ENCODE results near the gene YY2.
"Not testable (repeated sequence)": the region's sequence is repeated elsewhere in the genome, so short reads cannot be mapped to it uniquely, and the experiment has no call there.

YY2 gene

DNA sequence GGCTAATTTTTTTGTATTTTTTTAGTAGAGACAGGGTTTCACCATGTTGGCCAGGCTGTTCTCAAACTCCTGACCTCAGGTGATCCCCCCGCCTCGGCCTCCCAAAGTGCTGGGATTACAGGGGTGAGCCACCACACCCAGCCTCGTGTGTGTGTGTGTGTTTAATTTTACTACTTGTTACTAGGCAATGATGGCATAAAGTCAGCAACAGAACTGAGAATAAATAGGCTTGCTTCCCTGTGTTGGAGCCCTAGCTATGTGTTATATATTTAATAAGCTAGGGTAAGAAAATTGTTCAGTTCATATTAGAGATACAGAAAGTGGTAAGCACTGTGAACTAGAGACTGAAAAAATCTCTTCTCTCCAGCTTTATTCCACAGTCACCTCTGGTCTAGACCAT lies 18.4 kb downstream of the YY2 start:
- not testable (repeated sequence) for DNase-seq (ENCODE audit: low read depth in 2 of 2)

DNA sequence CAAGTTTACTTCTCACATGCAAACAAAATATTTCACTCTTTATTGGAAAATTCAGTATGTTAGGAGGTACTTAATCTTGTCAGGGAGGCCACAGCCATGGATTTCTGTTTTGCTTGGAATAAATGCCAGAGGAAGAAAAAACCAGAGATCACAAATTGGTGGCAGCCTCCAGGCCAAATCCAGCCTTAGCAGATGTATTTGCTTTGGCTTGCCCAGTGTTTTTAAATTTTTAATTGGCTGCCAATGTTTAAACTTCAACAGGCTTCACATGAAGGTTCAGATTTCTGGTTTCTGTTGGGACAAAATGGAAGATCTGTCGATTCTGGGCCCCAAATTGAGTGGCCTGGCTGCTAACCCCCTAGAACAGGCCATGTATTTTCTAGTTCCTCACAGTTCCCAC lies 19.2 kb downstream of the YY2 start:
- no peak for DNase-seq (ENCODE audit: low read depth in 2 of 2)

- no peak for DNase-seq (ENCODE audit: low read depth in 2 of 2)
These were observed 26.2 kb downstream of the YY2 start for GRCh38 chrX:21881881-21882574.

- DNase-seq (ENCODE audit: low read depth in 2 of 2), result no peak
These were observed 27.5 kb downstream of the YY2 start for GRCh38 chrX:21883258-21883657.

GRCh38 chrX:21885568-21885967 lies 29.8 kb downstream of the YY2 start:
- no peak for DNase-seq (ENCODE audit: low read depth in 2 of 2)

- no peak for DNase-seq (ENCODE audit: low read depth in 2 of 2)
These were observed 49.5 kb downstream of the YY2 start for GRCh38 chrX:21905313-21905712.

DNA sequence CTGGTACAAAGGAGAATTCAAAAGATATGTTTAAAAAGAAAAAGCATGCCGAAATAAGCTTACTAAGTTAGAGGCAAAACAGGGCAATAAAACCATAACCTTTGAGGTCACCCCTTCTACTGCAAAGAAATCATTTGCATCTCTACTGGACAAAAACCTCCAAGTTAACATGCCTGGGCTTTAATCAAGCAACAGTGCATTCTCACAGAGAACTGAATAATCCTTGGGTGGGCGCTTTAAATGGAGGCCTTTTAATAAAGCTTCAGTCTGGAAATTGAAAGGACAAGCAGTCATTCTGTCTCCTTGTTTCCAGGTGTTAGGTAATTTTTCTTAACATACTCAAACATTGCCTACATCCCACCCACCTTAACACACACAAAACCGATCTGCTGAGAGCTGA lies 50.2 kb downstream of the YY2 start:
- no peak for DNase-seq (ENCODE audit: low read depth in 2 of 2)

GRCh38 chrX:21907260-21907659 lies 51.5 kb downstream of the YY2 start:
- no peak for DNase-seq (ENCODE audit: low read depth in 2 of 2)
